Stomach (tissue), 9 donors: ENCODE measurements around the gene PACS2. TPM values are rescaled to one million over a fixed set of nuclear protein-coding genes. Genes with fewer than 3 reads are reported as not detected.

ENCODE experiments used
- DNase-seq, 2 donors: peaks; one replicate each; pipeline versions ENCODE4 v3.0.0 to v3.0.0-alpha.2; 2013 to 2019
- H3K27ac ChIP-seq, 5 donors: fragments of 200-600 bp in 4 of 5; sonication (generic) in 4 of 5; one replicate each; pipeline ENCODE4 v1.5.1; 2013 to 2019; ENCODE audit warnings: mild to moderate bottlenecking in 1 of 5, moderate library complexity in 1 of 5
- H3K27me3 ChIP-seq, 3 donors: fragments of 200-600 bp; sonication (generic); one replicate each; pipeline ENCODE4 v1.5.1; 2017 to 2019; ENCODE audit warnings: mixed run types in 1 of 3
- H3K36me3 ChIP-seq, 4 donors: fragments of 200-600 bp; sonication (generic); 1 replicate in 3 of 4; 2 replicates in 1 of 4; pipeline ENCODE4 v1.5.1; 2016 to 2019
- H3K4me1 ChIP-seq, 4 donors: fragments of 200-600 bp; sonication (generic); one replicate each; pipeline ENCODE4 v1.5.1; 2016 to 2019
- H3K4me3 ChIP-seq, 4 donors: fragments of 200-600 bp; sonication (generic) in 3 of 4; one replicate each; pipeline ENCODE4 v1.5.1; 2016 to 2019; ENCODE audit warnings: mild to moderate bottlenecking in 1 of 4
- H3K9me3 ChIP-seq, 4 donors: fragments of 200-600 bp; sonication (generic); one replicate each; pipeline ENCODE4 v1.5.1; 2016 to 2019
- EP300 ChIP-seq: sonication (generic); formaldehyde crosslinking; IDR thresholded peaks from one replicate; pipeline ENCODE4 v1.6.1; 2017; ENCODE audit warnings: antibody characterized with exemption
- POLR2A ChIP-seq, 4 donors: fragments of 450-650 bp; IDR thresholded peaks; one replicate each; pipeline ENCODE4 v1.6.1; 2016; ENCODE audit warnings: antibody characterized with exemption in 4 of 4, control low read depth in 2 of 4, mild to moderate bottlenecking in 1 of 4, moderate library complexity in 1 of 4
- POLR2AphosphoS5 ChIP-seq, 3 donors: sonication (generic); formaldehyde crosslinking; IDR thresholded peaks; one replicate each; pipeline ENCODE4 v1.6.1; 2016; ENCODE audit warnings: antibody characterized with exemption in 3 of 3
- WGBS, 5 donors: extraction: QIAGEN DNeasy Blood & Tissue Kit in 3 of 5; methylation state at CpG; one replicate each; pipeline versions ENCODE4 v1.1.5 to v1.1.7; 2013 to 2018; 5-methylcytosine and 5-hydroxymethylcytosine counted together
- intact Hi-C: fragments of 100-400 bp; cut with DNase I; formaldehyde crosslinking; loops from one replicate; pipeline ENCODE4 v1.15.1; 2023; ENCODE audit warnings: low total_unique reads
- polyA plus RNA-seq, 3 donors: library from polyadenylated mRNA; stranded (reverse); fragments of 200-250 nt; gene quantifications; one replicate each; pipeline ENCODE4 v1.2.3, GENCODE V29; 2013
- total RNA-seq, 5 donors: library from RNA; depleted of rRNA; stranded (reverse); fragments of >200 nt; gene quantifications; one replicate each; pipeline versions ENCODE4 v1.1.0 to v1.2.3, GENCODE V29; 2014 to 2016
- TF ChIP-seq, protein P1 (sequence below), 7 experiments: fragments of 450-650 bp in 4 of 7; fragments of 200-600 bp in 3 of 7; sonication (generic) in 3 of 7; IDR thresholded peaks; one replicate each; pipeline ENCODE4 v1.5.1; 2016 to 2019; ENCODE audit warnings: antibody characterized with exemption in 7 of 7, control low read depth in 2 of 7, mild to moderate bottlenecking in 1 of 7
- donor health status: healthy with polysubstance abuse.
- donor health status: Bipolar disorder and iron deficiency.
- donor health status: healthy.

Gene PACS2
- total and polyA plus RNA-seq, 8 donors: 23.4 to 209 (median 48.8) TPM

DNA sequence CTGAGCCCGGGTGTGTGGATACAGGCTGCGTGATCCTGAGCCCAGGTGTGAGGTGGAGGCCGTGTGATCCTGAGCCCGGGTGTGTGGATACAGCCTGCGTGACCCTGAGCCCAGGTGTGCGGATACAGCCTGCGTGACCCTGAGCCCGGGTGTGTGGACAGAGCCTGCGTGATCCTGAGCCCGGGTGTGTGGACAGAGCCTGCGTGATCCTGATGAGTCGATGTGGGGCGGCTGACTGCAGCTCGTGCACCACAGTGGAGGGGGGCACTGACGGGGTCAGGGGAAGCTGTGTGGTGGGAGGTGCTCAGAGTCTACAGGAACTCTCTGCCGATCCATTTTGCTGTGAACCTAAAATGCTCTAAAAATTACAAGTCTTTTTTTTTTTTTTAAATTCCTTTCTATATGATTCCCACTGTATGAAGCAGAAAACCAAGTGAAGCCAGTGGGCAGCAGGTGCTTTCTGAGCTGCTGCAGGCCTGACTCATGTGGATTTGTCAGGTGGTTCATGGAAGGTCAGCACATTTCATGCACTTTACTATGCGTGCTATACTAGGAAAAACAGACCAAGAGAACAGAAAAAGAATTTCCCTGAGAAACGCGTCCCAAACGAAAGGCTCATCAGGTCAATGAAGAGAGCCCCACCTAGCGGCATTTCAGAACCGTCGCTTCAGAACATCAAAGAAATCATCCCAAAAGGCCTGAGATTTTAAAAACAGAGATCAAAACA lies 33.0 kb upstream of the PACS2 start:
- 54 to 67% (median 58%) methylated on average over 20 to 23 of the region's 23 CpGs for WGBS, 5 donors
- TF ChIP-seq EP300: no peak
- no peak for TF ChIP-seq POLR2A (IDR thresholded peaks at IDR 0.05)
- TF ChIP-seq, protein P1, sequence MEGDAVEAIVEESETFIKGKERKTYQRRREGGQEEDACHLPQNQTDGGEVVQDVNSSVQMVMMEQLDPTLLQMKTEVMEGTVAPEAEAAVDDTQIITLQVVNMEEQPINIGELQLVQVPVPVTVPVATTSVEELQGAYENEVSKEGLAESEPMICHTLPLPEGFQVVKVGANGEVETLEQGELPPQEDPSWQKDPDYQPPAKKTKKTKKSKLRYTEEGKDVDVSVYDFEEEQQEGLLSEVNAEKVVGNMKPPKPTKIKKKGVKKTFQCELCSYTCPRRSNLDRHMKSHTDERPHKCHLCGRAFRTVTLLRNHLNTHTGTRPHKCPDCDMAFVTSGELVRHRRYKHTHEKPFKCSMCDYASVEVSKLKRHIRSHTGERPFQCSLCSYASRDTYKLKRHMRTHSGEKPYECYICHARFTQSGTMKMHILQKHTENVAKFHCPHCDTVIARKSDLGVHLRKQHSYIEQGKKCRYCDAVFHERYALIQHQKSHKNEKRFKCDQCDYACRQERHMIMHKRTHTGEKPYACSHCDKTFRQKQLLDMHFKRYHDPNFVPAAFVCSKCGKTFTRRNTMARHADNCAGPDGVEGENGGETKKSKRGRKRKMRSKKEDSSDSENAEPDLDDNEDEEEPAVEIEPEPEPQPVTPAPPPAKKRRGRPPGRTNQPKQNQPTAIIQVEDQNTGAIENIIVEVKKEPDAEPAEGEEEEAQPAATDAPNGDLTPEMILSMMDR (IDR thresholded peaks at IDR 0.05): peak in 4 of 7 experiments; percentile 30 to 55 (median 50)
- no peak for TF ChIP-seq POLR2AphosphoS5 (IDR thresholded peaks at IDR 0.05)
- Histone ChIP-seq H3K9me3 (no peaks in the 10 kb centered on the region), H3K27me3 (no peaks in the 10 kb centered on the region), H3K4me3 (no peak overlapping the region), H3K4me1 (peaks cover 11 to 44% (median 30%) of the 10 kb centered on the region in 4 donors), H3K27ac (no peak overlapping the region), H3K36me3 (peaks cover 0 to 43% (median 29%) of the 10 kb centered on the region in 4 donors)
- peak in 1 of 2 donors; percentile 87 for DNase-seq
- intact Hi-C loops: loop anchor here (10.0 kb wide), 1 partner anchor 77 kb away; no protein-coding TSS in a partner anchor

DNA sequence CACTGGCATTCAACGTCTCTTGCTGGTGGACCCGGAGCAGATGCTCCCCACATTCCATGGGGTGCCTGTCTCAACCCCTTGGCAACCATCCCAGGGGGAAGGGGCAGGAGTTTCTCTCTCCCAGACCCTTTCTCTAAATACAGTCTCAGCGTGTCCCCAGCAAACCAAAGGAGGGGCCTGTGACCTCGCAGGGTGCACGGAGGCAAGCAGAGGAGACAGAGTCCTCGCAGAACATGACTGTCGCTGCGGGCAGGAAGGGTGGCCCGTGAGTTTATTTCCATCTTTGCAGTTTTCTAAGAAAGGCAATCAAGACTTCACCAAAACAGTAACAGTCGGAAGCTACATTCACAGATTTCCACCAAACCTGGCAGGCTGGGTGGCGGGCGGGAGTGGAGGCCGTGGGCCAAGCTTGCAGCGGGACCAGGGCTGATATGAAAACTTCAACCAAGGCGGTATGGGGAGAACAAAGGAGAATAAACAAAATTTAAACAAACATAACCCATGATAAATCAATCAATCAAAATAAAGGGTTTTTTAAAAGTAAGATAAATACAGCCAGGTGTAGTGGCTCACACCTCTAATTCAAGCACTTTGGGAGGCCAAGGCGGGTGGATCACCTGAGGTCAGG lies 32.3 kb upstream of the PACS2 start:
- intact Hi-C loops: loop anchor here (10.0 kb wide), 1 partner anchor 77 kb away; no protein-coding TSS in a partner anchor
- Histone ChIP-seq H3K9me3 (no peaks in the 10 kb centered on the region), H3K4me1 (peaks cover 11 to 50% (median 30%) of the 10 kb centered on the region in 4 donors), H3K27ac (no peak overlapping the region), H3K36me3 (peaks cover 0 to 43% (median 29%) of the 10 kb centered on the region in 4 donors), H3K27me3 (no peaks in the 10 kb centered on the region), H3K4me3 (no peak overlapping the region)
- 27 to 51% (median 46%) methylated on average over 16 of the region's 16 CpGs for WGBS, 5 donors
- peak in 1 of 2 donors; percentile 42 for DNase-seq
- TF ChIP-seq, protein P1 (IDR thresholded peaks at IDR 0.05): peak in 1 of 7 experiments; percentile 1
- TF ChIP-seq EP300: no peak

DNA sequence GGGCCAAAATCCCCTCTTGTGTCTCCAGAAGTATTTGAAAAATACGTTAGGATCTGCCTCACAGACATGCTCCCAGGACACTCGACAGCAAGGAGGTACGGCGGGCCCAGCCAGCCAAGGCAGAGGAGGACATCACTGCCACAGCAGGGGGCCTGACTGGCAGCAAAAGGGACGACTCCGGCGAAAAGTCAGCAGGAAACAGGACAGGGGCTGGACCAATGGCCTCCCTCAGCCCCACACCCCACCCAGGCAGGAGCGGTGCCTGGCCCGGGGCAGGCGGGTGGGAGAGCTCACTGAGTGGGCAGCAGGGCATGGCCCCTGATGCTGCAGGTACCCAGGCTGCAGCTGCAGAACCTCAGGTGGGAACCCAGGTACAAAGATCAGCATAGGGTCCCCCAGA lies 31.5 kb upstream of the PACS2 start:
- WGBS, 5 donors: 63 to 74% (median 69%) methylated on average over 7 to 10 of the region's 10 CpGs
- Histone ChIP-seq H3K27ac (no peak overlapping the region), H3K36me3 (peaks cover 0 to 43% (median 29%) of the 10 kb centered on the region in 4 donors), H3K4me1 (peaks cover 11 to 58% (median 30%) of the 10 kb centered on the region in 4 donors), H3K27me3 (no peaks in the 10 kb centered on the region), H3K9me3 (no peaks in the 10 kb centered on the region), H3K4me3 (no peak overlapping the region)
- intact Hi-C loops: loop anchor here (10.0 kb wide), 1 partner anchor 78 kb away; no protein-coding TSS in a partner anchor
- TF ChIP-seq POLR2AphosphoS5 (IDR thresholded peaks at IDR 0.05): no peak
- no peak for TF ChIP-seq POLR2A (IDR thresholded peaks at IDR 0.05)
- TF ChIP-seq EP300: no peak
- TF ChIP-seq, protein P1 (IDR thresholded peaks at IDR 0.05): no peak
- DNase-seq: no peak

DNA sequence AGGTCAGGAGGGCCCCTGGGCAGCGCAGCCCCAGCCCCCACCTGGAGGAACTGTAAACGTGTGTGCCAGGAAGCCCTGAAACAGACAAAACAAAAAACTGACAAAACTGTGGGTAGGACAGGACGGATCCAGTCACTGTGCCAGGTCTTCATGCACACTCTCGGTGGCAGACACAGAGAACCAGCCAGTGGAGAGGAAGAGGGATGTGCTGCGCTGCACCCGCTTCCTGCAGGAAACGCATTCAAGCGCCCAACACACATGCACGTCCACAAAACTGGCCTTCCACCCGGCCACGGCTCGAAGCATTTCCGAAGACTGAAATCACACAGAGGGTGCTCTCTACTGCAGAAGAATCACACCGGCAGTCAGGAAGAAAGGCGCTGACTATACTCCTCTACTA lies 30.6 kb upstream of the PACS2 start:
- 62 to 78% (median 75%) methylated on average over 15 of the region's 15 CpGs for WGBS, 5 donors
- intact Hi-C loops: loop anchor here (10.0 kb wide), 1 partner anchor 79 kb away; no protein-coding TSS in a partner anchor
- DNase-seq: no peak
- Histone ChIP-seq H3K9me3 (no peaks in the 10 kb centered on the region), H3K4me3 (no peak overlapping the region), H3K27ac (no peak overlapping the region), H3K36me3 (peaks cover 0 to 43% (median 29%) of the 10 kb centered on the region in 4 donors), H3K27me3 (no peaks in the 10 kb centered on the region), H3K4me1 (peaks cover 11 to 58% (median 30%) of the 10 kb centered on the region in 4 donors)
- no peak for TF ChIP-seq POLR2A (IDR thresholded peaks at IDR 0.05)
- no peak for TF ChIP-seq EP300
- TF ChIP-seq POLR2AphosphoS5 (IDR thresholded peaks at IDR 0.05): no peak
- TF ChIP-seq, protein P1 (IDR thresholded peaks at IDR 0.05): no peak
